Mucosa of descending colon (tissue), 3 donors: ENCODE results near the gene LGI1. TPM values are rescaled to one million over a fixed set of nuclear protein-coding genes. Genes with fewer than 3 reads are reported as not detected.
A peak's percentile ranks its signal among the peaks of the same experiment; 100 is the strongest.

Experiments used
- ATAC-seq: fragments of 200-7000 bp; cut with Tn5 transposase; one replicate; pipeline ENCODE4 v1.9.1; 2020; ENCODE audit warnings: mild to moderate bottlenecking, moderate library complexity
- DNase-seq, 3 donors: peaks; one replicate each; pipeline ENCODE4 v3.0.0-alpha.2; 2020
- H3K36me3 ChIP-seq: fragments of 200-600 bp; one replicate; pipeline ENCODE4 v1.8.0; 2021; ENCODE audit warnings: low read depth, mild to moderate bottlenecking
- H3K4me1 ChIP-seq: fragments of 200-600 bp; one replicate; pipeline ENCODE4 v1.8.0; 2021; ENCODE audit warnings: low read depth, mild to moderate bottlenecking
- H3K4me3 ChIP-seq: fragments of 200-600 bp; one replicate; pipeline ENCODE4 v1.8.0; 2021; ENCODE audit warnings: mild to moderate bottlenecking
- H3K9me3 ChIP-seq: fragments of 200-600 bp; one replicate; pipeline ENCODE4 v1.8.0; 2021; ENCODE audit warnings: mild to moderate bottlenecking
- intact Hi-C, 2 donors: fragments of 100-400 bp; cut with DNase I in 1 of 2; cut with micrococcal nuclease in 1 of 2; formaldehyde crosslinking; loops; one replicate each; pipeline versions ENCODE4 v1.11.0 to v1.11.1; 2022; cut with DNase I, micrococcal nuclease
- total RNA-seq, 3 donors: library from RNA; stranded (reverse); fragmentation: NEBNext Ultra II Directional in 2 of 3; extraction: Animal tissue kit (Norgen Biotek cat#: 25700) in 2 of 3; gene quantifications; one replicate each; pipeline versions ENCODE4 v1.2.1 to v1.2.4, GENCODE V29; 2021 to 2023
- TF ChIP-seq, protein P1 (sequence below): fragments of 200-600 bp; IDR thresholded peaks from one replicate; pipeline ENCODE4 v1.8.0; 2022; ENCODE audit warnings: antibody characterized with exemption, mild to moderate bottlenecking
- donor health status: DM: no; HTN: no; CAD: no; lungs with moderate emphysema.
- donor health status: DM: no; HTN: no; CAD: no.
- donor health status: DM: no; HTN: yes; CAD: no.

LGI1 gene
- total RNA-seq, 3 donors from 2014 or later: 0.69 to 6.3 (median 1.3) TPM

DNA sequence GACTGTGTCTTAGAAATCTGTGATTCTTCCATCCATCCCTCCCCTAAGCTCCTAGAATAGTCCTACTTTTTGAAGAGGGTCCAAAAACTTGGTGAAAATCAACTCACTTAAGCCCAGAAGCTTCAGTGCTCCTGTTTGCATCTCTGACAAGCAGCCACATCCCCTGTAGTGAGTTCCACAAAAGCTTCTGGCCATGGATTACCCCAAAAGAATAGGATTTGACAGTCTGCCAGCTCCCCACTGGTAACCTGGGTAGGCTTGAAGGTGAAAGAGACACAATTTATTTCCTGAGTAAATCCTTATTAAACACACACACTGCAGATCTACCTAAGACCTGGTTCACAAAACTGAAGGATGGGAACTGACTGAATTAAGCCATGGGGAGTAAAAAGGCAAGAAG, 46.5 kb downstream of the LGI1 start:
- no peak overlapping the region for H3K4me3 ChIP-seq
- H3K36me3 ChIP-seq: no peaks in the 10 kb centered on the region
- DNase-seq (no peak), ATAC-seq (no peak)
- no peaks in the 10 kb centered on the region for H3K4me1 ChIP-seq
- TF ChIP-seq, protein P1, sequence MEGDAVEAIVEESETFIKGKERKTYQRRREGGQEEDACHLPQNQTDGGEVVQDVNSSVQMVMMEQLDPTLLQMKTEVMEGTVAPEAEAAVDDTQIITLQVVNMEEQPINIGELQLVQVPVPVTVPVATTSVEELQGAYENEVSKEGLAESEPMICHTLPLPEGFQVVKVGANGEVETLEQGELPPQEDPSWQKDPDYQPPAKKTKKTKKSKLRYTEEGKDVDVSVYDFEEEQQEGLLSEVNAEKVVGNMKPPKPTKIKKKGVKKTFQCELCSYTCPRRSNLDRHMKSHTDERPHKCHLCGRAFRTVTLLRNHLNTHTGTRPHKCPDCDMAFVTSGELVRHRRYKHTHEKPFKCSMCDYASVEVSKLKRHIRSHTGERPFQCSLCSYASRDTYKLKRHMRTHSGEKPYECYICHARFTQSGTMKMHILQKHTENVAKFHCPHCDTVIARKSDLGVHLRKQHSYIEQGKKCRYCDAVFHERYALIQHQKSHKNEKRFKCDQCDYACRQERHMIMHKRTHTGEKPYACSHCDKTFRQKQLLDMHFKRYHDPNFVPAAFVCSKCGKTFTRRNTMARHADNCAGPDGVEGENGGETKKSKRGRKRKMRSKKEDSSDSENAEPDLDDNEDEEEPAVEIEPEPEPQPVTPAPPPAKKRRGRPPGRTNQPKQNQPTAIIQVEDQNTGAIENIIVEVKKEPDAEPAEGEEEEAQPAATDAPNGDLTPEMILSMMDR: no peak
- no peaks in the 10 kb centered on the region for H3K9me3 ChIP-seq
- intact Hi-C loops: no loop called here

DNA sequence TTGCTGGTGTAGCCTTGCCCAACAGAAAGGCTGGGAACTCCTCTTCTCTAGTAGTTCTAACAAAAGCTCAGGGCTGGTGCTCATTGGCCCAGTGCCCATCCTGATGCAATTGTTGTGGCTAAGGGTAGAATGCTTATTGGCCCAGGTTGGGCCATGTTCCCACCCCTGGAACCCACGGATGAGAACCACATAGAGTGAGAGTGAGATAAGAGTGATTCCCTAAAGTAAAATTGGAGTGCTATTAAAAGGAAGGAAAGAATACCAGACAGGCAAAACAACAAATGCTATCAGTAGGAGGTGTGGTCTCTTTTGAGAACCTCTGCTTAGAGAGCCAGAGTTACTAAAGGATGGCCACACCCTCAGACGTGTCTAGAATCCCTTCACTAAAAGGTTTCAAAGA, 49.2 kb downstream of the LGI1 start:
- Histone ChIP-seq H3K4me3 (no peak overlapping the region), H3K9me3 (no peaks in the 10 kb centered on the region), H3K4me1 (no peaks in the 10 kb centered on the region), H3K36me3 (no peaks in the 10 kb centered on the region)
- DNase-seq (no peak), ATAC-seq (no peak)
- intact Hi-C loops: no loop called here
- TF ChIP-seq, protein P1: no peak

DNA sequence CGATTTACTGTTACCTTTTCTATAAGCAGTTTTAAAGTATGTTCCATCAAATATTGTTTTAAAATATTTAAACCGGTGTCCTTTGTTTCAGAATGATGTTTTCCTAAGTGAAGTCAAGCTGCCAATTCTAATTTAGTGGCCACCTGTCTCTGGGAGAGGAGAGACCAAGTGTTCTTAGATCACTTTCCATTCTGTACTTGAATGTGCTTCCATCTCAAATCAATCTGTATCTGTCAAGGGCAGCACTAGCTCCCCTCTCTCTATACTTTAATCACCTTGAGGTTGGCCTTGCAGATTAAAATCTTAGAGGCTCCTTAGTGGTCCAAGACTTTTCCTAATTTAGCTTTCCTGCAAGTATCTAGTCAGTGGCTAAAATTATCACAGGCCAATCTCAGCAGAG, 49.6 kb downstream of the LGI1 start:
- no peaks in the 10 kb centered on the region for H3K4me1 ChIP-seq
- H3K4me3 ChIP-seq: no peak overlapping the region
- ATAC-seq (no peak), DNase-seq (no peak)
- intact Hi-C loops: no loop called here
- no peaks in the 10 kb centered on the region for H3K36me3 ChIP-seq
- TF ChIP-seq, protein P1: no peak
- no peaks in the 10 kb centered on the region for H3K9me3 ChIP-seq

DNA sequence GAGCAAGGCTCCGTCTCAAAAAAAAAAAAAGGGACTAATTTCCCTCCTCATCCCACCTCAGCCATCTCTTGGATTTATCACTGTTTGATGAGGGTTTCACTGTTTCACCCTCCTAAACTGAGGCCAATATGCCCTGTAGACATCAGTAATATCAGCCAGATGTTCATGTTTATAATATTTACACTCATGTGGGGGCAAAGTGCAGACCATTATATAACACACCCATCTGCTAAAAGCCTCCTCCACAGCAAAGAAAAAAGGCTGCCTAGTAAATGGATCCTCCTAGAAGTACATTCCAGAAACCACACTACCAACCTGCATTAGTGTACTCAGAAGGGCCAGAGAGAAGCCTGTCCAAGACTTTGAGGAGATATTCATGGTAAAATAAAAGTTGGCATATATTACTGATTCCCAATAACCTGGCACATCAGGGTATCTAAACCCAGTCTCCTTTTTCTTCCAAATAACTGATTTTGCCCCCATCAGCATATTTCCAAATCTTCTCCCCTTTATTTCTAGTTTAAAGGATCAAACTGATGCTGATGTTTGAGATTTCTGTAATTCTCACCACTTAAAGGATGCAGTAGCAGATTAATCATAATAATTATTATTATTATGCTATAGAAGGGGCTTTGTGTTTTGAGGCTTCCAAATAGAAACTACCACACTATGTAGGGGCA, 55.1 kb downstream of the LGI1 start:
- H3K4me3 ChIP-seq: no peak overlapping the region
- intact Hi-C loops: loop anchor here in 1 of 2 donors (10.0 kb wide), 1 partner anchor 108 kb away; the partner anchor contains the start of gene FRA10AC1
- H3K36me3 ChIP-seq: no peaks in the 10 kb centered on the region
- no peaks in the 10 kb centered on the region for H3K9me3 ChIP-seq
- TF ChIP-seq, protein P1: no peak
- ATAC-seq (peak; percentile 79), DNase-seq (no peak)
- H3K4me1 ChIP-seq: peaks cover 15% of the 10 kb centered on the region

DNA sequence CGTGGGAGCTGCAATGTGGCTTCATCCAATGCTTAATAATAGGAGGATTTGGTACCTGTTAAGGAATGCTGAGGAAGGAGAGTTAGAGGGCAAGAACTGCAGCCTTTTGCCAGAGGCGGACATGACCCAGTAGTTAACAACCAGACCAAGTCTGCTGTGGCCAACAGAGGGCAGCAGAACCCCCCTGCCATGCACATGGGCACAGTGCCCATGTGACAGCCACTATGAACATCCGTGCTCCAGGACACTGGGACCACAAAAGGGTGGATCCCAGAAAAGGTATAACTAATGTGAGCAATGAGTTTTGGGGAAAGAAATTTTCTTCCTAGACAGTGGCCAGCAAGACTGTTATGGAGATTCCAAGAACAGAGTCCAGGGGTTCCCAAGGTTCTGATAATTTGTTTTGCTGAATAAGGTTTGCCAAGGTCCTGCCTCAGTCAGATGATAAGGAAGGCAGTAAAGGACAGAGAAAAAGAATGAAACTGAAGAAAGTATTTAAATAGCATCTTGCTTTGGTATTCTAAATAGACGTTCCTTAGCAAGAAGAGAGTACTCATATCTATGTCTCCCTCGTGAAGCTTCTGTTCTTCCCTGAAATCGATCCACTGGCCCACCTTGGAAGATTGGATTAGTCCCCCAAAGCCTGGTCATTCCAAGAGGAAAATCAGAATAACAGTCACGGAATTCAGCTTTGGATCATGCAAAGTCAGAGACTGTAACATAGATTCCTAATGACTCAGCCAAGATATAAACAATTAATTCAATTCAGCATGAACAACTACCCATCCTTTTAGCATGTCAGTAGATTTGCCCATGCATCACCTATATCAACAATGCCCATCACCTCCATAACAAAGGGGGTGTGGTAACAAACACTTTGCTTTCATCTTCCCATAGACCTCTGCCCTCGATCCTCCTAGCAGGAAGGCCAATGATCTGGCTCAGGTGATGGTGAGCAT, 56.0 kb downstream of the LGI1 start:
- peak; percentile 58 to 81 (median 81) for DNase-seq
- Histone ChIP-seq H3K9me3 (no peaks in the 10 kb centered on the region), H3K4me3 (no peak overlapping the region), H3K36me3 (no peaks in the 10 kb centered on the region), H3K4me1 (peaks cover 15% of the 10 kb centered on the region)
- intact Hi-C loops: loop anchor here in 1 of 2 donors (10.0 kb wide), 1 partner anchor 109 kb away; the partner anchor contains the start of gene FRA10AC1
- TF ChIP-seq, protein P1: peak; percentile 48
- ATAC-seq: peak; percentile 92
